Nasal cavity respiratory epithelium epithelial cell of viscerocranial mucosa (primary cell): Measurements from ENCODE around the gene SOS1. TPM values are rescaled to one million over a fixed set of nuclear protein-coding genes. Genes with fewer than 3 reads are reported as not detected.

ENCODE experiments used
- total RNA-seq: library from RNA; depleted of rRNA; stranded (reverse); fragments of >200 nt; gene quantifications from 2 replicates; pipeline ENCODE4 v1.2.3, GENCODE V29; 2014

Gene SOS1
- 8.9 and 35.3 TPM in 2 replicates for total RNA-seq

GRCh38 chr2:39120771-39121522 is at the start of gene SOS1:
Gene SOS1 (minus strand): TSS chr2:39121051. CDS start chr2:39120422, 629 bp downstream.

Other genes with a start within 250 kb of the SOS1 start
- gene DHX57, start 245.1 kb downstream of the SOS1 start, total RNA-seq, result 17.4 and 25.9 TPM in 2 replicates
- gene MORN2, start 245.1 kb downstream of the SOS1 start, total RNA-seq, result 6.2 and 7.9 TPM in 2 replicates
- under 0.01 and 0.21 TPM in 2 replicates for gene ARHGEF33, start 231.2 kb downstream of the SOS1 start, total RNA-seq
- gene CDKL4, start 122.9 kb upstream of the SOS1 start, total RNA-seq, result 0.34 and 0.57 TPM in 2 replicates